ENCODE results near the gene PLSCR1.
"Not testable (repeated sequence)": the region's sequence is repeated elsewhere in the genome, so short reads cannot be mapped to it uniquely, and the experiment has no call there.

DNA sequence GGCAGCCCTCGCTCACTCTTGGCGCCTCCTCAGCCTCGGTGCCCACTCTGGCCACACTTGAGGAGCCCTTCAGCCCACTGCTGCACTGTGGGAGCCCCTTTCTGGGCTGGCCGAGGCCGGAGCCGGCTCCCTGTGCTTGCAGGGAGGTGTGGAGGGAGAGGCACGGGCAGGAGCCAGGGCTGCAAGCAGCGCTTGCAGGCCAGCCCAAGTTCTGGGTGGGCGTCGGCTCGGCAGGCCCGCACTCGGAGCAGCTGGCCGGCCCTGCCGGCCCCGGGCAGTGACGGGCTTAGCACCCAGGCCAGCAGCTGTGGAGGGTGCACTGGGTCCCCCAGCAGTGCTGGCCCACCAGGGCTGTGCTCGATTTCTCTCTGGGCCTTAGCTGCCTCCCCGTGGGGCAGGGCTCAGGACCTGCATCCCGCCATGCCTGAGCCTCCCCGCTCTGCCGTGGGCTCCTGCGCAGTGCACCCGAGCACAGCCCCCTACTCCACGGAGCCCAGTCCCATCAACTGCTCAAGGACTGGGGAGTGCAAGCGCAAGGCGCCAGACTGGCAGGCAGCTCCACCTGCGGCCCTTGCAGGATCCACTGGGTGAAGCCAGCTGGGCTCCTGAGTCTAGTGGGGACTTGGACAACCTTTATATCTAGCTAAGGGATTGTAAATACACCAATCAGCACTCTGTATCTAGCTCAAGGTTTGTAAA is 47.1 kb downstream of the PLSCR1 start:
- not testable (repeated sequence) for TF ChIP-seq POLR2A, CTCF, POLR2AphosphoS5, EP300 (IDR thresholded peaks at IDR 0.05)
